H1 (cell line): ENCODE measurements around the gene ARHGAP27. TPM values are rescaled to one million over a fixed set of nuclear protein-coding genes. Genes with fewer than 3 reads are reported as not detected.

Source experiments
- CTCF ChIP-seq, 3 experiments: IDR thresholded peaks; 1 replicate in 2 of 3; 2 replicates in 1 of 3; pipeline versions ENCODE4 v1.5.1 to v1.6.1; 2011; ENCODE audit warnings: low read length in 3 of 3, mild to moderate bottlenecking in 3 of 3, inconsistent platforms in 2 of 3, low read depth in 1 of 3, moderate library complexity in 1 of 3; ENCODE audit not compliant: insufficient read depth in 1 of 3; ENCODE audit errors: control extremely low read depth in 1 of 3
- EP300 ChIP-seq, 2 experiments: IDR thresholded peaks; 1 replicate in 1 of 2; 2 replicates in 1 of 2; pipeline ENCODE4 v1.6.1; 2011 to 2012; ENCODE audit warnings: low read depth in 2 of 2, low read length in 2 of 2, mild to moderate bottlenecking in 2 of 2, borderline replicate concordance in 1 of 2, inconsistent platforms in 1 of 2, moderate library complexity in 1 of 2
- POU5F1 ChIP-seq: IDR thresholded peaks from 2 replicates; pipeline ENCODE4 v1.6.1; 2011; ENCODE audit warnings: low read depth, mild to moderate bottlenecking, low read length, moderate library complexity
- polyA plus RNA-seq, 7 experiments: library from polyadenylated mRNA; depleted of rRNA in 3 of 7; stranded (reverse) in 5 of 7; unstranded in 2 of 7; fragments of >200 nt in 5 of 7; fragments of 200-250 nt in 2 of 7; gene quantifications; 1 replicate in 5 of 7; 2 replicates in 1 of 7; 4 replicates in 1 of 7; pipeline versions ENCODE4 v1.2.1 to v1.2.3, GENCODE V29; 2011 to 2013; ENCODE audit warnings: missing spikeins in 2 of 7, mixed read lengths in 2 of 7
- total RNA-seq: library from RNA; stranded (reverse); fragmentation: NEBNext Ultra II Directional; extraction: Animal tissue kit (Norgen Biotek cat#: 25700); gene quantifications from 2 replicates; pipeline ENCODE4 v1.2.1, GENCODE V29; 2021

Gene ARHGAP27
- total and polyA plus RNA-seq, 2 of the 8 experiments (the other 6 are each of a cell fraction or from before 2014, with no cell fraction given): 11.6 to 13.1 TPM

- TF ChIP-seq CTCF (IDR thresholded peaks at IDR 0.05; ENCODE audit: control extremely low read depth in 1 of 3, insufficient read depth in 1 of 3, low read depth in 1 of 3, low read length in 3 of 3) (no peak), POU5F1 (no peak), EP300 (IDR thresholded peaks at IDR 0.05; ENCODE audit: borderline replicate concordance in 1 of 2, low read depth in 2 of 2, low read length in 2 of 2) (no peak)
Observed at GRCh38 chr17:45433159-45433535, 477 bp upstream of the ARHGAP27 start (continued).
